ENCODE measurements around the gene XIRP2.

The XIRP2 gene

GRCh38 chr2:166892397-166892796 is 4.1 kb downstream of the XIRP2 start:
- H3K36me3 ChIP-seq (ENCODE audit: control insufficient read depth, insufficient read depth, low read length): no peaks in the 10 kb centered on the region
- H3K27me3 ChIP-seq (replicated peaks; ENCODE audit: control insufficient read depth, insufficient read depth, low read length, poor library complexity, severe bottlenecking): no peaks in the 10 kb centered on the region
- H3K4me3 ChIP-seq (ENCODE audit: insufficient read depth, low read depth, low read length, poor library complexity, severe bottlenecking): no peak overlapping the region
- H3K9me3 ChIP-seq (ENCODE audit: control insufficient read depth, low read length): no peaks in the 10 kb centered on the region
- no peaks in the 10 kb centered on the region for H3K4me1 ChIP-seq (ENCODE audit: control insufficient read depth, insufficient read depth, low read length, poor library complexity, severe bottlenecking)
- H3K27ac ChIP-seq (ENCODE audit: insufficient read depth, low read length, poor library complexity, severe bottlenecking): no peak overlapping the region
- no peak for DNase-seq

GRCh38 chr2:166895243-166895642 is 7.0 kb downstream of the XIRP2 start:
- H3K36me3 ChIP-seq (ENCODE audit: control insufficient read depth, insufficient read depth, low read length): no peaks in the 10 kb centered on the region
- H3K27ac ChIP-seq (ENCODE audit: insufficient read depth, low read length, poor library complexity, severe bottlenecking): no peak overlapping the region
- no peak overlapping the region for H3K4me3 ChIP-seq (ENCODE audit: insufficient read depth, low read depth, low read length, poor library complexity, severe bottlenecking)
- no peaks in the 10 kb centered on the region for H3K4me1 ChIP-seq (ENCODE audit: control insufficient read depth, insufficient read depth, low read length, poor library complexity, severe bottlenecking)
- H3K27me3 ChIP-seq (replicated peaks; ENCODE audit: control insufficient read depth, insufficient read depth, low read length, poor library complexity, severe bottlenecking): no peaks in the 10 kb centered on the region
- no peaks in the 10 kb centered on the region for H3K9me3 ChIP-seq (ENCODE audit: control insufficient read depth, low read length)
- DNase-seq: no peak

- H3K27ac ChIP-seq (ENCODE audit: insufficient read depth, low read length, poor library complexity, severe bottlenecking): no peak overlapping the region
- H3K27me3 ChIP-seq (replicated peaks; ENCODE audit: control insufficient read depth, insufficient read depth, low read length, poor library complexity, severe bottlenecking): no peaks in the 10 kb centered on the region
- no peaks in the 10 kb centered on the region for H3K9me3 ChIP-seq (ENCODE audit: control insufficient read depth, low read length)
- H3K4me1 ChIP-seq (ENCODE audit: control insufficient read depth, insufficient read depth, low read length, poor library complexity, severe bottlenecking): no peaks in the 10 kb centered on the region
- DNase-seq: no peak
- no peak overlapping the region for H3K4me3 ChIP-seq (ENCODE audit: insufficient read depth, low read depth, low read length, poor library complexity, severe bottlenecking)
- H3K36me3 ChIP-seq (ENCODE audit: control insufficient read depth, insufficient read depth, low read length): no peaks in the 10 kb centered on the region
These were observed 9.4 kb downstream of the XIRP2 start for GRCh38 chr2:166897666-166898065.

- Histone ChIP-seq H3K4me1 (ENCODE audit: control insufficient read depth, insufficient read depth, low read length, poor library complexity, severe bottlenecking) (no peaks in the 10 kb centered on the region), H3K36me3 (ENCODE audit: control insufficient read depth, insufficient read depth, low read length) (no peaks in the 10 kb centered on the region), H3K9me3 (ENCODE audit: control insufficient read depth, low read length) (no peaks in the 10 kb centered on the region), H3K4me3 (ENCODE audit: insufficient read depth, low read depth, low read length, poor library complexity, severe bottlenecking) (no peak overlapping the region), H3K27ac (ENCODE audit: insufficient read depth, low read length, poor library complexity, severe bottlenecking) (no peak overlapping the region), H3K27me3 (replicated peaks; ENCODE audit: control insufficient read depth, insufficient read depth, low read length, poor library complexity, severe bottlenecking) (no peaks in the 10 kb centered on the region)
- no peak for DNase-seq
These were observed 11.4 kb downstream of the XIRP2 start for GRCh38 chr2:166899676-166900075.

GRCh38 chr2:166900700-166901099 is 12.4 kb downstream of the XIRP2 start:
- DNase-seq: no peak
- H3K4me3 ChIP-seq (ENCODE audit: insufficient read depth, low read depth, low read length, poor library complexity, severe bottlenecking): no peak overlapping the region
- no peak overlapping the region for H3K27ac ChIP-seq (ENCODE audit: insufficient read depth, low read length, poor library complexity, severe bottlenecking)
- H3K36me3 ChIP-seq (ENCODE audit: control insufficient read depth, insufficient read depth, low read length): no peaks in the 10 kb centered on the region
- no peaks in the 10 kb centered on the region for H3K9me3 ChIP-seq (ENCODE audit: control insufficient read depth, low read length)
- no peaks in the 10 kb centered on the region for H3K4me1 ChIP-seq (ENCODE audit: control insufficient read depth, insufficient read depth, low read length, poor library complexity, severe bottlenecking)
- no peaks in the 10 kb centered on the region for H3K27me3 ChIP-seq (replicated peaks; ENCODE audit: control insufficient read depth, insufficient read depth, low read length, poor library complexity, severe bottlenecking)

GRCh38 chr2:166901336-166901735 is 13.1 kb downstream of the XIRP2 start:
- Histone ChIP-seq H3K36me3 (ENCODE audit: control insufficient read depth, insufficient read depth, low read length) (no peaks in the 10 kb centered on the region), H3K4me1 (ENCODE audit: control insufficient read depth, insufficient read depth, low read length, poor library complexity, severe bottlenecking) (no peaks in the 10 kb centered on the region), H3K9me3 (ENCODE audit: control insufficient read depth, low read length) (no peaks in the 10 kb centered on the region), H3K27ac (ENCODE audit: insufficient read depth, low read length, poor library complexity, severe bottlenecking) (no peak overlapping the region), H3K4me3 (ENCODE audit: insufficient read depth, low read depth, low read length, poor library complexity, severe bottlenecking) (no peak overlapping the region), H3K27me3 (replicated peaks; ENCODE audit: control insufficient read depth, insufficient read depth, low read length, poor library complexity, severe bottlenecking) (no peaks in the 10 kb centered on the region)
- DNase-seq: no peak

GRCh38 chr2:166916987-166917386 is 28.7 kb downstream of the XIRP2 start:
- no peaks in the 10 kb centered on the region for H3K36me3 ChIP-seq (ENCODE audit: control insufficient read depth, insufficient read depth, low read length)
- DNase-seq: no peak

GRCh38 chr2:166917415-166917814 is 29.1 kb downstream of the XIRP2 start:
- no peak overlapping the region for H3K27ac ChIP-seq (ENCODE audit: insufficient read depth, low read length, poor library complexity, severe bottlenecking)
- no peaks in the 10 kb centered on the region for H3K9me3 ChIP-seq (ENCODE audit: control insufficient read depth, low read length)
- H3K4me1 ChIP-seq (ENCODE audit: control insufficient read depth, insufficient read depth, low read length, poor library complexity, severe bottlenecking): no peaks in the 10 kb centered on the region
- DNase-seq: no peak
- no peaks in the 10 kb centered on the region for H3K36me3 ChIP-seq (ENCODE audit: control insufficient read depth, insufficient read depth, low read length)
- no peaks in the 10 kb centered on the region for H3K27me3 ChIP-seq (replicated peaks; ENCODE audit: control insufficient read depth, insufficient read depth, low read length, poor library complexity, severe bottlenecking)
- no peak overlapping the region for H3K4me3 ChIP-seq (ENCODE audit: insufficient read depth, low read depth, low read length, poor library complexity, severe bottlenecking)

More at GRCh38 chr2:166916987-166917386, 28.7 kb downstream of the XIRP2 start:
- Histone ChIP-seq H3K4me1 (ENCODE audit: control insufficient read depth, insufficient read depth, low read length, poor library complexity, severe bottlenecking) (no peaks in the 10 kb centered on the region), H3K27ac (ENCODE audit: insufficient read depth, low read length, poor library complexity, severe bottlenecking) (no peak overlapping the region), H3K4me3 (ENCODE audit: insufficient read depth, low read depth, low read length, poor library complexity, severe bottlenecking) (no peak overlapping the region), H3K9me3 (ENCODE audit: control insufficient read depth, low read length) (no peaks in the 10 kb centered on the region), H3K27me3 (replicated peaks; ENCODE audit: control insufficient read depth, insufficient read depth, low read length, poor library complexity, severe bottlenecking) (no peaks in the 10 kb centered on the region)

- no peaks in the 10 kb centered on the region for H3K9me3 ChIP-seq (ENCODE audit: control insufficient read depth, low read length)
- no peaks in the 10 kb centered on the region for H3K4me1 ChIP-seq (ENCODE audit: control insufficient read depth, insufficient read depth, low read length, poor library complexity, severe bottlenecking)
- DNase-seq: no peak
- no peaks in the 10 kb centered on the region for H3K27me3 ChIP-seq (replicated peaks; ENCODE audit: control insufficient read depth, insufficient read depth, low read length, poor library complexity, severe bottlenecking)
- no peaks in the 10 kb centered on the region for H3K36me3 ChIP-seq (ENCODE audit: control insufficient read depth, insufficient read depth, low read length)
- no peak overlapping the region for H3K27ac ChIP-seq (ENCODE audit: insufficient read depth, low read length, poor library complexity, severe bottlenecking)
- no peak overlapping the region for H3K4me3 ChIP-seq (ENCODE audit: insufficient read depth, low read depth, low read length, poor library complexity, severe bottlenecking)
These were observed 33.1 kb downstream of the XIRP2 start for GRCh38 chr2:166921261-166921896.

GRCh38 chr2:166924967-166925366 is 36.7 kb downstream of the XIRP2 start:
- Histone ChIP-seq H3K27ac (ENCODE audit: insufficient read depth, low read length, poor library complexity, severe bottlenecking) (no peak overlapping the region), H3K4me3 (ENCODE audit: insufficient read depth, low read depth, low read length, poor library complexity, severe bottlenecking) (no peak overlapping the region), H3K9me3 (ENCODE audit: control insufficient read depth, low read length) (no peaks in the 10 kb centered on the region), H3K27me3 (replicated peaks; ENCODE audit: control insufficient read depth, insufficient read depth, low read length, poor library complexity, severe bottlenecking) (no peaks in the 10 kb centered on the region), H3K36me3 (ENCODE audit: control insufficient read depth, insufficient read depth, low read length) (no peaks in the 10 kb centered on the region), H3K4me1 (ENCODE audit: control insufficient read depth, insufficient read depth, low read length, poor library complexity, severe bottlenecking) (no peaks in the 10 kb centered on the region)
- DNase-seq: no peak

All from effector memory CD4-positive, alpha-beta T cell (primary cell).